Measurements from ENCODE around the gene MEGF6.

- TF ChIP-seq POLR2A (IDR thresholded peaks at IDR 0.05; ENCODE audit: low read length) (no peak), GATA1 (IDR thresholded peaks at IDR 0.05; ENCODE audit: low read depth, low read length) (no peak)
These were observed 79.4 kb downstream of the MEGF6 start for GRCh38 chr1:3531928-3532327.

Data from erythroblast (primary cell).